Activated CD4-positive, alpha-beta T cell treated with anti-CD3 and anti-CD28 coated beads for 24 hours (primary cell): ENCODE results near the gene C2CD4A.

Experiments
- DNase-seq, 2 donors: peaks; one replicate each; pipeline ENCODE4 v3.0.0-alpha.2; 2020; ENCODE audit warnings: low read depth in 2 of 2

Gene C2CD4A

GRCh38 chr15:62099094-62099601 lies 32.4 kb downstream of the C2CD4A start:
- DNase-seq, result no peak

- DNase-seq, result no peak
Observed at GRCh38 chr15:62103431-62103830, 36.7 kb downstream of the C2CD4A start.

- no peak for DNase-seq
Observed at GRCh38 chr15:62104401-62104800, 37.6 kb downstream of the C2CD4A start.

- DNase-seq, result no peak
Observed at GRCh38 chr15:62104846-62105245, 38.1 kb downstream of the C2CD4A start.

- no peak for DNase-seq
Observed at GRCh38 chr15:62105266-62105665, 38.5 kb downstream of the C2CD4A start.

- no peak for DNase-seq
Observed at GRCh38 chr15:62106096-62106495, 39.3 kb downstream of the C2CD4A start.

GRCh38 chr15:62107571-62108121 lies 40.9 kb downstream of the C2CD4A start:
- DNase-seq, result no peak

GRCh38 chr15:62108411-62108810 lies 41.6 kb downstream of the C2CD4A start:
- no peak for DNase-seq

GRCh38 chr15:62109437-62109836 lies 42.7 kb downstream of the C2CD4A start:
- no peak for DNase-seq

- no peak for DNase-seq
Observed at GRCh38 chr15:62109982-62110851, 43.4 kb downstream of the C2CD4A start.

GRCh38 chr15:62112081-62112480 lies 45.3 kb downstream of the C2CD4A start:
- DNase-seq, result no peak

GRCh38 chr15:62112616-62113593 lies 46.1 kb downstream of the C2CD4A start:
- no peak for DNase-seq

- no peak for DNase-seq
Observed at GRCh38 chr15:62115847-62116246, 49.1 kb downstream of the C2CD4A start.

GRCh38 chr15:62118520-62119226 lies 51.9 kb downstream of the C2CD4A start:
- no peak for DNase-seq

- DNase-seq, result peak; percentile 2 to 18
Observed at GRCh38 chr15:62119227-62119864, 52.6 kb downstream of the C2CD4A start.

GRCh38 chr15:62119874-62120273 lies 53.1 kb downstream of the C2CD4A start:
- DNase-seq, result no peak
